GM19467 (cell line): Measurements from ENCODE around the gene ENPP3.

ENCODE experiments used
- ATAC-seq: cut with Tn5 transposase; IDR thresholded peaks from one replicate; pipeline ENCODE4 v1.9.1; 2021; ENCODE audit warnings: mild to moderate bottlenecking, moderate library complexity; ENCODE audit not compliant: unreplicated experiment

ENPP3 gene

DNA sequence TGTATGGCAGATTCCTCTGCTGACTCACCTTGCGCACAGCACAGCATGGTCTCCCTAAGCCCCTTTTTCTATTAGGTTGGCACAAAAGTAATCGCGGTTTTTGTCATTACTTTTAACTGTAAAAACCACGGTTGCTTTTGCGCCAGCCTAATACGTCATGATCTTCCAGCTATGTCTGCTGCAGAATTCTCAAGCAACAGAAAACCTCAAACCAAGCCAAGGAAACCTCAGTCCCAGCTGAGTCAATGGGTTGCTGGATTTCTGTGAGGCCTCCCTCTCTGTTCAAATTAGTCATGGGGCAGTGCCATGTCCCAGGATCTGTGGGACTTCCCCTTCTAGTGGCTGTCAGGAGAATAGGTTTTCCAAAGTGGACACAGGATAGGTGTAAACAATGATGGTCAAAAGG is 155.0 kb downstream of the ENPP3 start:
- no peak for ATAC-seq

DNA sequence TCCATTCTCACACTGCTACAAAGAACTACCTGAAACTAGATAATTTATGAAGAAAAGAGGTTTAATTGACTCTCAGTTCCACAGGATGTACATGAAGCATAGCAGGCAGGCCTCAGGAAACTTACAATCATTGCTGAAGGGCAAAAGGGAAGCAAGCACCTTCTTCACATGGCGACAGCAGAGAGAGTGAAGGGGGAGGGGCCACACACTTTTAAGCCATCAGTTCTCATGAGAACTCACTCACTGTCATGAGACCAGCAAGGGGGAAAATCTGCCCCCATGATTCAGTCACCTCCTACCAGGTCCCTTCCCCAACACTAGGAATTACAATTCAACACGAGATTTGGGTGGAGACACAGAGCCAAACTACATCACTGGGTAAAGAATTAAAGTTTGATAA is 158.3 kb downstream of the ENPP3 start:
- ATAC-seq: no peak
